ENCODE data around the gene TEAD1.

DNA sequence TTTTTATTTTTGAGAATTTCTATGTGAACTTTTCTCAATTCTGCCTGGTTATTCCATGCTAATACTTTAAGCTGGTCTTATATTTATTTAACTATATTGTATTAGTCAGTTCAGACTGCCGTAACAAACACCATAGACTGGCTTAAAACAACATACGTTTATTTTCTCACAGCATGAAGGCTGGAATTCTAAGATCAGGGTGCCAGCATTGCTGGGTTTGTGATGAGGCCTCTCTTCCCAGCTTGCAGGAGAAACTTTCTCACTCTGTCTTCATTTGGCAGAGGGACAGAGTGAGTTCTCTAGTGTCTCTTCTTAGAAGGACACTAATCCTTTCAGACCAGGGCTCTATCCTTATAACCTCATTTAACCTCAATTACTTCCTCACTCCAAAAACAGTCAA, 16.2 kb upstream of the TEAD1 start:
- no peak for TF ChIP-seq SMARCA5 (IDR thresholded peaks at IDR 0.05)
- no peak for TF ChIP-seq SP1 (IDR thresholded peaks at IDR 0.05; ENCODE audit: low read depth, low read length)
- TF ChIP-seq, protein P1, sequence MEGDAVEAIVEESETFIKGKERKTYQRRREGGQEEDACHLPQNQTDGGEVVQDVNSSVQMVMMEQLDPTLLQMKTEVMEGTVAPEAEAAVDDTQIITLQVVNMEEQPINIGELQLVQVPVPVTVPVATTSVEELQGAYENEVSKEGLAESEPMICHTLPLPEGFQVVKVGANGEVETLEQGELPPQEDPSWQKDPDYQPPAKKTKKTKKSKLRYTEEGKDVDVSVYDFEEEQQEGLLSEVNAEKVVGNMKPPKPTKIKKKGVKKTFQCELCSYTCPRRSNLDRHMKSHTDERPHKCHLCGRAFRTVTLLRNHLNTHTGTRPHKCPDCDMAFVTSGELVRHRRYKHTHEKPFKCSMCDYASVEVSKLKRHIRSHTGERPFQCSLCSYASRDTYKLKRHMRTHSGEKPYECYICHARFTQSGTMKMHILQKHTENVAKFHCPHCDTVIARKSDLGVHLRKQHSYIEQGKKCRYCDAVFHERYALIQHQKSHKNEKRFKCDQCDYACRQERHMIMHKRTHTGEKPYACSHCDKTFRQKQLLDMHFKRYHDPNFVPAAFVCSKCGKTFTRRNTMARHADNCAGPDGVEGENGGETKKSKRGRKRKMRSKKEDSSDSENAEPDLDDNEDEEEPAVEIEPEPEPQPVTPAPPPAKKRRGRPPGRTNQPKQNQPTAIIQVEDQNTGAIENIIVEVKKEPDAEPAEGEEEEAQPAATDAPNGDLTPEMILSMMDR (IDR thresholded peaks at IDR 0.05 in 2 of 3, conservative IDR thresholded peaks at IDR 0.05 in 1 of 3; ENCODE audit: control insufficient read depth in 2 of 3, extremely low read depth in 1 of 3, insufficient read depth in 1 of 3, low read depth in 3 of 3, low read length in 3 of 3), result no peak
